HK-2 (cell line): ENCODE data around the gene TMEM88.
"Not testable (repeated sequence)": the region's sequence is repeated elsewhere in the genome, so short reads cannot be mapped to it uniquely, and the experiment has no call there.

Source experiments
- DNase-seq: peaks from one replicate; pipeline ENCODE4 v3.0.0-alpha.2; 2018; ENCODE audit not compliant: unreplicated experiment

TMEM88 gene

GRCh38 chr17:7854851-7855659 is at the start of gene TMEM88:
Gene TMEM88 (plus strand): TSS chr17:7855066. CDS start chr17:7855075, 9 bp downstream.
- DNase-seq, result no peak

- DNase-seq, result no peak
These were observed 48.3 kb upstream of the TMEM88 start for GRCh38 chr17:7806587-7806986.

GRCh38 chr17:7807206-7807605 is 47.7 kb upstream of the TMEM88 start:
- DNase-seq, result no peak

GRCh38 chr17:7809086-7809790 is 45.6 kb upstream of the TMEM88 start:
- DNase-seq, result peak; percentile 10

- not testable (repeated sequence) for DNase-seq
These were observed 45.0 kb upstream of the TMEM88 start for GRCh38 chr17:7809791-7810343.

- no peak for DNase-seq
These were observed 43.6 kb upstream of the TMEM88 start for GRCh38 chr17:7811251-7811650.

- DNase-seq, result no peak
These were observed 39.9 kb upstream of the TMEM88 start for GRCh38 chr17:7814969-7815368.

GRCh38 chr17:7816926-7817642 is 37.8 kb upstream of the TMEM88 start:
- no peak for DNase-seq

GRCh38 chr17:7817643-7817964 is 37.3 kb upstream of the TMEM88 start:
- no peak for DNase-seq

- no peak for DNase-seq
These were observed 36.8 kb upstream of the TMEM88 start for GRCh38 chr17:7818026-7818425.

GRCh38 chr17:7818746-7819645 is 35.9 kb upstream of the TMEM88 start:
- DNase-seq, result no peak

GRCh38 chr17:7820231-7820630 is 34.6 kb upstream of the TMEM88 start:
- no peak for DNase-seq

- no peak for DNase-seq
These were observed 32.7 kb upstream of the TMEM88 start for GRCh38 chr17:7822126-7822525.

GRCh38 chr17:7823581-7824001 is 31.3 kb upstream of the TMEM88 start:
- DNase-seq, result no peak

- DNase-seq, result no peak
These were observed 30.6 kb upstream of the TMEM88 start for GRCh38 chr17:7824021-7824924.

GRCh38 chr17:7825206-7825990 is 29.5 kb upstream of the TMEM88 start:
- DNase-seq, result no peak

- no peak for DNase-seq
These were observed 24.2 kb upstream of the TMEM88 start for GRCh38 chr17:7830616-7831015.

- DNase-seq, result no peak
These were observed 23.6 kb upstream of the TMEM88 start for GRCh38 chr17:7831233-7831632.

GRCh38 chr17:7832431-7832830 is 22.4 kb upstream of the TMEM88 start:
- no peak for DNase-seq
